ENCODE results near the gene ZSCAN5B. TPM values are rescaled to one million over a fixed set of nuclear protein-coding genes. Genes with fewer than 3 reads are reported as not detected.
"Not testable (repeated sequence)": the region's sequence is repeated elsewhere in the genome, so short reads cannot be mapped to it uniquely, and the experiment has no call there.

The ZSCAN5B gene
- total RNA-seq, 4 donors from 2014 or later = 1.2 TPM; not detected in 3

- no peak overlapping the region for H3K4me3 ChIP-seq
- H3K4me1 ChIP-seq = peaks cover 6 to 11% (median 9%) of the 10 kb centered on the region in 4 donors
- peaks cover 0 to 23% (median 4%) of the 10 kb centered on the region in 4 donors for H3K27me3 ChIP-seq
- TF ChIP-seq POLR2AphosphoS5 (IDR thresholded peaks at IDR 0.05) (no peak), EP300 (IDR thresholded peaks at IDR 0.05) (no peak), POLR2A (IDR thresholded peaks at IDR 0.05; ENCODE audit: low read depth) (no peak), CTCF (IDR thresholded peaks at IDR 0.05) (no peak)
- no peak for DNase-seq (ENCODE audit: extremely low spot score)
- WGBS = 93% methylated on average over 10 of the region's 10 CpGs
- H3K9me3 ChIP-seq = no peaks in the 10 kb centered on the region
- H3K27ac ChIP-seq (replicated peaks in 1 of 4) = no peak overlapping the region
- intact Hi-C loops (cut with DNase I) = no loop called here
- peaks cover 0 to 22% (median 14%) of the 10 kb centered on the region in 4 donors for H3K36me3 ChIP-seq
These were observed 21.4 kb upstream of the ZSCAN5B start for GRCh38 chr19:56218961-56219360.

- no peak for DNase-seq (ENCODE audit: extremely low spot score)
- H3K4me3 ChIP-seq = peak overlapping the region; percentile 42 to 52 (median 46)
- H3K27me3 ChIP-seq = peaks cover 0 to 27% (median 4%) of the 10 kb centered on the region in 4 donors
- TF ChIP-seq EP300 (IDR thresholded peaks at IDR 0.05) = no peak
- TF ChIP-seq POLR2AphosphoS5 (IDR thresholded peaks at IDR 0.05) = no peak
- TF ChIP-seq POLR2A (IDR thresholded peaks at IDR 0.05; ENCODE audit: low read depth) = no peak
- TF ChIP-seq CTCF (IDR thresholded peaks at IDR 0.05) = no peak
- no peaks in the 10 kb centered on the region for H3K9me3 ChIP-seq
- intact Hi-C loops (cut with DNase I) = no loop called here
- peaks cover 0 to 9% (median 7%) of the 10 kb centered on the region in 4 donors for H3K36me3 ChIP-seq
- no peak overlapping the region for H3K27ac ChIP-seq (replicated peaks in 1 of 4)
- WGBS = 13% methylated on average over 30 of the region's 79 CpGs
- peaks cover 6 to 11% (median 9%) of the 10 kb centered on the region in 4 donors for H3K4me1 ChIP-seq
These were observed 19.7 kb upstream of the ZSCAN5B start for GRCh38 chr19:56217039-56217949.

GRCh38 chr19:56211718-56212117, 14.1 kb upstream of the ZSCAN5B start:
- DNase-seq (ENCODE audit: extremely low spot score) = no peak
- Histone ChIP-seq H3K9me3 (no peaks in the 10 kb centered on the region), H3K36me3 (no peaks in the 10 kb centered on the region), H3K27ac (replicated peaks in 1 of 4) (no peak overlapping the region), H3K27me3 (peaks cover 0 to 12% (median 0%) of the 10 kb centered on the region in 4 donors), H3K4me1 (no peaks in the 10 kb centered on the region), H3K4me3 (no peak overlapping the region)
- no peak for TF ChIP-seq CTCF (IDR thresholded peaks at IDR 0.05)
- TF ChIP-seq POLR2A (IDR thresholded peaks at IDR 0.05; ENCODE audit: low read depth) = no peak
- TF ChIP-seq EP300 (IDR thresholded peaks at IDR 0.05) = no peak
- no peak for TF ChIP-seq POLR2AphosphoS5 (IDR thresholded peaks at IDR 0.05)
- intact Hi-C loops (cut with DNase I) = no loop called here
- 71% methylated on average over 4 of the region's 4 CpGs for WGBS

- DNase-seq (ENCODE audit: extremely low spot score); H3K36me3 ChIP-seq; H3K4me1 ChIP-seq; intact Hi-C loops (cut with DNase I); H3K9me3 ChIP-seq; H3K4me3 ChIP-seq; H3K27ac ChIP-seq (replicated peaks in 1 of 4); H3K27me3 ChIP-seq: not testable (repeated sequence)
- WGBS = 80% methylated on average over 9 of the region's 9 CpGs
These were observed 12.5 kb upstream of the ZSCAN5B start for GRCh38 chr19:56210036-56210435.

GRCh38 chr19:56209091-56209490, 11.5 kb upstream of the ZSCAN5B start:
- Histone ChIP-seq H3K9me3 (no peaks in the 10 kb centered on the region), H3K27ac (replicated peaks in 1 of 4) (no peak overlapping the region), H3K4me1 (no peaks in the 10 kb centered on the region), H3K27me3 (peaks cover 0 to 4% (median 0%) of the 10 kb centered on the region in 4 donors), H3K36me3 (no peaks in the 10 kb centered on the region), H3K4me3 (no peak overlapping the region)
- DNase-seq (ENCODE audit: extremely low spot score) = no peak
- WGBS = 89% methylated on average over 12 of the region's 12 CpGs
- TF ChIP-seq CTCF (IDR thresholded peaks at IDR 0.05) (no peak), POLR2AphosphoS5 (IDR thresholded peaks at IDR 0.05) (no peak), EP300 (IDR thresholded peaks at IDR 0.05) (no peak), POLR2A (IDR thresholded peaks at IDR 0.05; ENCODE audit: low read depth) (no peak)
- intact Hi-C loops (cut with DNase I) = no loop called here

GRCh38 chr19:56207581-56207980, 10.0 kb upstream of the ZSCAN5B start:
- H3K36me3 ChIP-seq; H3K27ac ChIP-seq (replicated peaks in 1 of 4); H3K4me1 ChIP-seq; H3K27me3 ChIP-seq; H3K9me3 ChIP-seq; H3K4me3 ChIP-seq; intact Hi-C loops (cut with DNase I); DNase-seq (ENCODE audit: extremely low spot score): not testable (repeated sequence)
- 80% methylated on average over 5 of the region's 5 CpGs for WGBS

All from esophagus muscularis mucosa (tissue), 4 donors.